Measurements from ENCODE around the gene MUC21.
A peak's percentile ranks its signal among the peaks of the same experiment; 100 is the strongest.
"Not testable (repeated sequence)": the region's sequence is repeated elsewhere in the genome, so short reads cannot be mapped to it uniquely, and the experiment has no call there.

MUC21 gene

GRCh38 chr6:30964075-30964474 lies 19.4 kb upstream of the MUC21 start:
- in situ Hi-C loops (cut with HindIII; ENCODE audit: low sequenced_read_pairs) = no loop called here
- DNase-seq (ENCODE audit: low read depth, low spot score) = peak; percentile 65
- TF ChIP-seq CTCF (IDR thresholded peaks at IDR 0.05; ENCODE audit: low read depth, low read length) = no peak
- no peak overlapping the region for H3K4me3 ChIP-seq (ENCODE audit: low read depth, low read length)

GRCh38 chr6:30965140-30965601 lies 18.3 kb upstream of the MUC21 start:
- DNase-seq (ENCODE audit: low read depth, low spot score) = no peak
- in situ Hi-C loops (cut with HindIII; ENCODE audit: low sequenced_read_pairs) = no loop called here
- TF ChIP-seq CTCF (IDR thresholded peaks at IDR 0.05; ENCODE audit: low read depth, low read length) = no peak
- no peak overlapping the region for H3K4me3 ChIP-seq (ENCODE audit: low read depth, low read length)

- H3K4me3 ChIP-seq (ENCODE audit: low read depth, low read length) = no peak overlapping the region
- in situ Hi-C loops (cut with HindIII; ENCODE audit: low sequenced_read_pairs) = no loop called here
- no peak for TF ChIP-seq CTCF (IDR thresholded peaks at IDR 0.05; ENCODE audit: low read depth, low read length)
- no peak for DNase-seq (ENCODE audit: low read depth, low spot score)
Observed at GRCh38 chr6:30966154-30966553, 17.4 kb upstream of the MUC21 start.

GRCh38 chr6:30969171-30969570 lies 14.3 kb upstream of the MUC21 start:
- in situ Hi-C loops (cut with HindIII; ENCODE audit: low sequenced_read_pairs); H3K4me3 ChIP-seq (ENCODE audit: low read depth, low read length); DNase-seq (ENCODE audit: low read depth, low spot score): not testable (repeated sequence)

- H3K4me3 ChIP-seq (ENCODE audit: low read depth, low read length) = no peak overlapping the region
- DNase-seq (ENCODE audit: low read depth, low spot score) = no peak
- in situ Hi-C loops (cut with HindIII; ENCODE audit: low sequenced_read_pairs) = no loop called here
- TF ChIP-seq CTCF (IDR thresholded peaks at IDR 0.05; ENCODE audit: low read depth, low read length) = no peak
Observed at GRCh38 chr6:30970946-30971345, 12.6 kb upstream of the MUC21 start.

GRCh38 chr6:30972816-30973215 lies 10.7 kb upstream of the MUC21 start:
- in situ Hi-C loops (cut with HindIII; ENCODE audit: low sequenced_read_pairs) = no loop called here
- DNase-seq (ENCODE audit: low read depth, low spot score) = no peak
- TF ChIP-seq CTCF (IDR thresholded peaks at IDR 0.05; ENCODE audit: low read depth, low read length) = no peak
- no peak overlapping the region for H3K4me3 ChIP-seq (ENCODE audit: low read depth, low read length)

- in situ Hi-C loops (cut with HindIII; ENCODE audit: low sequenced_read_pairs) = no loop called here
- H3K4me3 ChIP-seq (ENCODE audit: low read depth, low read length) = no peak overlapping the region
- DNase-seq (ENCODE audit: low read depth, low spot score) = no peak
- no peak for TF ChIP-seq CTCF (IDR thresholded peaks at IDR 0.05; ENCODE audit: low read depth, low read length)
Observed at GRCh38 chr6:30974490-30975252, 8.8 kb upstream of the MUC21 start.

All from astrocyte of the spinal cord (primary cell).